GM19351 (cell line): ENCODE results near the gene PLCH1.

Source experiments
- ATAC-seq: cut with Tn5 transposase; IDR thresholded peaks from one replicate; pipeline ENCODE4 v1.9.1; 2021; ENCODE audit warnings: mild to moderate bottlenecking, moderate library complexity; ENCODE audit not compliant: unreplicated experiment

The PLCH1 gene

GRCh38 chr3:155560135-155560534, 184.7 kb downstream of the PLCH1 start:
- ATAC-seq = no peak

DNA sequence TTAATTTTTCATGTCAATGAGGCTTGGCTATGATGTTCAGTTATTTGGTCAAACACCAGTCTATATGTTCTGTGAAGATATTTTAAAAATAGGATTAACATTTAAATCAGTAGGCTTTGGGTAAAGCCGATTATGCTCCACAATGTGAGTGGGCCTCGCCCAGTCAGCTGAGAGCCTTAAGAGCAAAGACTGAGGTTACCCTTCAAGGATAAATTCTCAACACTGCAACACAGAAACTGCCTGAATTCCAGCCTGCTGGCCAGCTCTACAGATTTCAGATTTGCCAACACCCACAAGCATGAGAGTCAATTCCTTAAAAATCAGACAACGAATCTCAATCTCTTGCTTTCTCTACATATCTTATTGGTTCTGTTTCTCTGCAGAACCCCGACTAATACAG, 188.3 kb downstream of the PLCH1 start:
- ATAC-seq = no peak

- no peak for ATAC-seq
Observed at GRCh38 chr3:155555479-155556060, 189.3 kb downstream of the PLCH1 start.

DNA sequence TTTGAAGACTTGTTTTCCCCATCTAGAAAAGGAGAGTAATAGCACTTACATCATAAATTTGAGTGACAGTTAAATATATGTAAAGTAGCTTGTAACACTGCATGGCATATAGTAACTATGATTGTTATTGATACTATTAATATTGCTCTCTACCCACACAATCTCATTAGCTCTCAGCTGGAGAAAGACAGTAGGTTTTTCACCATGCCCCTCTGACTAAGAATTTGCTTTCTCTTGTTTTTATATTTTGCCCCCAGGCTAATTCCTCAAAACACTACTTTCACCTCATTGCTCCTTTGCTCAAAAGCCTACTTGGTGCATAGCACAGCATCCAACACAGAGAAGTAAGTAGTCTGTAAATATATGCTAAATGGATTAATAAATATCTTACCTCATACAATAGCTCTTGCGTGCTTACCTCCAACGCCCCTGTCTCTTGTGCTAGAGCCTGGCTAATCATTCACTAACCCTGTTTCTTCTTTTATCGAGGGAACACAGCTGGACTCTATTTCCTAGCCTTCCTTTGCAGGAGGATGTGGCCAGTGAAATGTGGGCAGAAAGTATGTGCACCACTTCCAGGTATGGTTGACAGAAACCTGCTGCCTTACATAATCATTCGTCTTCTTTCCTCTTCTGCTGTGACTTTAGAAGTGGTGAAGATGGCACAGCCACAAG, 190.0 kb downstream of the PLCH1 start:
- ATAC-seq = peak; percentile 54

GRCh38 chr3:155553780-155554179, 191.1 kb downstream of the PLCH1 start:
- peak; percentile 54 for ATAC-seq

DNA sequence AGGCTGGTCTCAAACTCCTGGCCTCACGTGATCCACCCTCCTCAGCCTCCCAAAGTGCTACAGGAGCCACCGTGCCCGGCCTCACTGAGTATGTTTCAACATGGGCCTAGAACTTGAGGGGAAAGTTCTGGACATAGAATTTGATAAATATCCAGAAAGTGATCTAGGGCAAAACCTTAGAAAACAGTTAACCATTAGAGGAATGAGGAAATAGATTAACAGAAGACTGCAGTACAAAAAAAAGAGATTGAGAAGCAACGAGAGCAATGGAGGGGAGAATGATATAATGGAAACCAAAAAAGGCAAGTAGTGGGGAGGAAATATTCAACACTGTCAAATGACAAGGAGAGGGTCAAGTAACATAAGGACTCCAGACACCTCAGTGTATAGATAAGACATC, 191.5 kb downstream of the PLCH1 start:
- no peak for ATAC-seq

GRCh38 chr3:155550391-155550790, 194.5 kb downstream of the PLCH1 start:
- no peak for ATAC-seq

GRCh38 chr3:155549087-155549486, 195.8 kb downstream of the PLCH1 start:
- ATAC-seq = peak; percentile 79

DNA sequence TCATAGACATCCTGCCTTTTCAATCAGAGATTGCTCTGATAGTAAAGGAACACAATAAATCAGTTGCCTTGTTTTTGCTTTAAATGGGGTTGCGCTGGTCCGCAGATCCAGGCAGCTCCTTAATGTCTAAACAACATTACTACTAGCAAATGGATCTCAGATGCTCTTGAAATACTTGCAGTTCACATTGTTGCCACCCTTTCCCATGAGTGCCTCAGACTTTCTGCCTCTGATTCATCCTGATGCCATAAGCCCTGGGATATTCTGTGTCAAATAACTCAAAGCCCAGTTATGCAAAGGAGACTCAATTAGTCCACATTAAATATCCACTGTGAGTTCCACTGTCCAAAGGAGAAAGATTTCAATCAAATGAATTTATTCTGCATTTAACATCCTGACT, 196.7 kb downstream of the PLCH1 start:
- ATAC-seq = no peak

- no peak for ATAC-seq
Observed at GRCh38 chr3:155535098-155535497, 209.8 kb downstream of the PLCH1 start.

- ATAC-seq = no peak
Observed at GRCh38 chr3:155528579-155528978, 216.3 kb downstream of the PLCH1 start.

GRCh38 chr3:155525324-155525833, 219.5 kb downstream of the PLCH1 start:
- no peak for ATAC-seq

DNA sequence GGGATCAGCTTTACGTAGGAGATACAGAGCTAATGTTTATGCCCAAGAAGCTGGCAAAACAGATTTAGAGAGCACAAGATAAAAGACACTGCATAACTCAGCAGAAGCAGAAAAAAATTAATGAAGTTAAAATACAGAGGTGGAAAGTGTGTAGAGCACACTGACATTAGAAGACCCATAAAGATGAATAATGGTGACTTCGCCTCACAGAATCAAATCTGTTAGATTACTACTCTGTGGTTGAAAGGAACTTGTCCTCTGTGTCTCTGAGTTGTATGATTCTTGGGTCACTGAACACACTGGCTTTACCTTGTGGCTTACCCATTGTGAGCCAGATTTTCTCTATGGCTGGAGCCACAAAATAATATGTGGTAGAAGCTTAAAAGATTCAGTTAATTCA, 224.4 kb downstream of the PLCH1 start:
- no peak for ATAC-seq

DNA sequence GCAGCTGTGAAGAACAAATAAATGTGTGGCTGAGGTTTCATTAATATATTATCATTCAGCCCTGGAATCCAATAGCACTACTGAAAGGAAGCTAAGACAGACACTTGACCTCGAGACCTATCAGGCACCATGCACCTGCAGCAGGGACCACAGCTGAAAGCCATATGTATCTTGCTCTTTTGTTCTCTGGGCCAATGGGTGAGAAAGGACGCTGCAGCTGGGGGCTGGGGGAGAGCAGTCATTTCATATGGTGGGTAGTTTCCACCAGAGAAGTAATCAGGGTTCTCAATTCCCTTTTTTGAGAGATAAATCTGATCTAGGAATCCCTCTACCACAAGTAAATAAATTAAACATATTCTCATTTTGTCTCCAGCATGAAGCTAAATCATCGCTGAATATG, 225.8 kb downstream of the PLCH1 start:
- ATAC-seq = peak; percentile 77

- ATAC-seq = no peak
Observed at GRCh38 chr3:155517903-155518302, 227.0 kb downstream of the PLCH1 start.

DNA sequence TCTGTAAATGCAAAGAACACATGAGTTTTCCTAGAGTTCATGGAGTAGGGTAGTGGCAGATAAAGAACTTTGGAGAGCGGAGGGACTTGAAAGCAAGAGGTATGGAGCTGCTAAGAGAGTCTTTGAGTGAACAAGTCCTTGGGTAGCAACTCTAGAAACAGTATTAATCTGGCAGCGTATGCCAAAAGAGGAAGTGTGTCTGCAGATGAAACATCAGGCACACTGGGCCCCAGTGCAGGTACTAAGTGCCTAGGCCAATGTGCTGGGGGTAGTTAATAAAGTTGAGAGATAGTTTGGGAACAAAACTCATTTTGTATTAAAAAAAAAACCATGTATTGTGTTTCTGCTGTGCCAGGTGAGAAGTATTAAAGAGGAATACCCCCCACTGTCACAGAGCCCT, 228.4 kb downstream of the PLCH1 start:
- no peak for ATAC-seq

DNA sequence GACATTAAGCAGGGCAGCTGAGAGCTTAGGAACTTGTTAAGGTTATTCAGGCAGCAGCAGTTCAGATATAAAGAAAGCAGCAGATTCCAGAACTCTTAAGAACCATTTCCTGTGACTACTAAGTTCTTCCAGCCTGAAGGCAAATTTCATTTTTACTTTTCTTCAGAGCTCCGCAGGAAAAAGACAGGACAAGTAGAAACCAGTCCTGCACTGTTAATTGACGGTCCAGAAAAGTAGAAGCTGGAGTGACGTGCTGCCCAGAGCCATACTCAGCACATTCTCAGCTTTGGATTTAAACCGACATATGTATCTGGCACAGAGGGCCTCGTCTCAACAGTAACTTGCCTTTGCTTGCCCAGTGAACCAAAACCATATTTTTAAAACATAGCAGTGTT, 232.0 kb downstream of the PLCH1 start:
- ATAC-seq = no peak

DNA sequence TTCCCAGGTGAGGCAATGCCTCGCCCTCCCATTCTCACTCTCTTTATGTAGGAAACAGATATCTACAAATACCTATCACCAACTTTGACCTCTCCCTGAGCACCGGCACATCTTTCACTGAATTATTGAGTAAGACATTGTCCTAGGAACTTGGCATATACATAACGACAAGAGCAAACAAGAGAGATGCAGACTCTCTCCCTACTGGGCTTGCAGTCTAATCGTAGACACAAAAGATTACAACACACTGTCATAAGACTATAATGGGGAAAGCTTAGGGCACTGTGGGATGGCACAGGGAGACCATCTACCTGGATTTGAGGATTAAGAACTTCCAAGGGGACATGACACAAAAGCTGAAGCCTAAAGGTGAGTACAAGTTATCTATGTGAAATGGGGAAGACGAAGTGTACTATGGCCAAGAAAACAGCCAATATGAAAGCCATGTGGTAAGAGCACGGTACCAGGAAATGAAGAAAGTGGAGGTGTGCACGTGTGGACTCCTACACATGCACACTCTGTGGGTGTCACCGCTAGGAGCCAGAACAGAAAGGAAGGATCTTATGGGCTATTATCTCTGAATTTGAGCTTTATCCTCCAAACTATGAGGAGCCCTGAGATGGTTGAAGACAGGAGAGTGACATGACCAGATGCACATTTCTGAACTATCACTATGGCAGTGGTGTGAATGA, 232.6 kb downstream of the PLCH1 start:
- ATAC-seq = no peak

- ATAC-seq = no peak
Observed at GRCh38 chr3:155504682-155505081, 240.2 kb downstream of the PLCH1 start.

GRCh38 chr3:155502630-155503029, 242.2 kb downstream of the PLCH1 start:
- ATAC-seq = no peak

GRCh38 chr3:155500194-155500818, 244.6 kb downstream of the PLCH1 start:
- ATAC-seq = no peak
